NK-92 (cell line): ENCODE measurements around the gene TMEM184C.

ENCODE experiments used
- DNase-seq: peaks from one replicate; lab custom pipeline; 2025; ENCODE audit not compliant: unreplicated experiment; lab: John Stamatoyannopoulos, UW

Gene TMEM184C

GRCh38 chr4:147648656-147649055, 31.5 kb downstream of the TMEM184C start:
- DNase-seq = no peak

GRCh38 chr4:147651563-147651962, 34.4 kb downstream of the TMEM184C start:
- DNase-seq = no peak

DNA sequence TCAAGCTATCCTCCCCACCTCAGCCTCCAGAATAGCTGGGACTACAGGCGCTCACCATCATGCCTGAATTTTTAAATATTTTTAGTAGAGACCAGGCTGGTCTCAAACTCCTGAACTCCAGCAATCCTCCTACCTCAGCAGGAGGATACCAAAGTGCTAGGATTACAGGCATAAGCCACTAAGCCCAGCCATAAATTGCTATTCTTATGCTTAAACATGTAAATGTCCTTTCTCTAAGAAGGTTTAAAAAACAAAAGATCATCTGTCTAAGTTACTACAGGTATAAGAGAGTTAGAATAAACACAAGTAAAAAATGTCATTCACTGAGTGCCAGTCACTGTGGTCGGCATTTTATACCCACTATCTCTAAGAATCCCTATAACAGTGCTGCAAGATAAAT, 38.4 kb downstream of the TMEM184C start:
- no peak for DNase-seq

DNA sequence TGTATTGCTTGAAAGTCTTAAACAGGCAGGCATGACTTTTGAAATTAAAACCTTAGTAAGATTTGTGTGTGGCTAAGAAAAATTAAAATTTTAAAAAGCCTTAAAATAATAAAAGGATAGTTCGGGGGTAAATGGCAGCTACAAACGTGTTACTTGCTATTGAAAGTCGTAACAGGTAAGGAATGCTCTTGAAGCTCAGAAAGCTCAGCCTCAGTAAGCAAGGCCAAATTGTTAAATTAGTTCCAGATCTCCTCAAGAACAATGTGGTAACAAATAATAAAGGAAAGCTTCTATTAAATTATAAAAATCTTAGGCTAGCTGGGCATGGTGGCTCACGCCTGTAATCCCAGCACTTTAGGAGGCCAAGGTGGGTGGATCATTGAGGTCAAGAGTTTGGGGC, 41.3 kb downstream of the TMEM184C start:
- no peak for DNase-seq

- DNase-seq = no peak
Measured at GRCh38 chr4:147674073-147674472, 56.9 kb downstream of the TMEM184C start.

- no peak for DNase-seq
Measured at GRCh38 chr4:147674496-147674895, 57.3 kb downstream of the TMEM184C start.

GRCh38 chr4:147678106-147678505, 60.9 kb downstream of the TMEM184C start:
- DNase-seq = no peak

DNA sequence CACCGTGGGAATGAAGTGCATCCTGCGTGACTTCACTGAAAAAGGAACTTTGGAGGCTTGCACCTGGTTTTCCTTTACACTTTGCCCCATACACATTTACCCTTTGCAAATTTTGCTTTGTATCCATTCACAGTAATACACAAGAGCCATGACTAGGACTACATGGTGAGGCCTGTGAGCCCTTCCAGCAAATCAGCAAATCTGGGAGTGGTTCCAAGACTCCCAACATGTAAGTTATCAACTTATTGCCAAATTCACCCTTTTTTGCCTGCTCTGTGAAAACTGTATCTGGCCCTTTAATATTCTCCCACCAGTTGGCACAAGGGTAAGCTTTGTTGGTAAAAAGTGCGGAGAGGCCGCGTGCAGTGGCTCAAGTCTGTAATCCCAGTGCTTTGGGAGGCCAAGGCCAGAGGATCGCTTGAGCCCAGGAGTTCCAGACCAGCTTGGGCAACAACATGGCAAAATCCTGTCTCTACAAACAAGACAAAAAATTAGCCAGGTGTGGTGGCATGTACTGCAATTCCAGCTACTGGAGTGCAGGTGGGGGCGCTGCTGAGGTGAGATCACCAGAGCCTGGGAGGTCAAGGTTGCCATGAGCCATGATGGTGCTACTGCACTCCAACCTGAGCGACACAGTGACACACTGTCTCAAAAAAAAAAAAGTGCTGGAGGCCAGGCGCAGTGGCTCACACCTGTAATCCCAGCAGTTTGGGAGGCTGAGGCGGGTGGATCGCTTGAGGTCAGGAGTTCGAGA, 61.8 kb downstream of the TMEM184C start:
- no peak for DNase-seq

DNA sequence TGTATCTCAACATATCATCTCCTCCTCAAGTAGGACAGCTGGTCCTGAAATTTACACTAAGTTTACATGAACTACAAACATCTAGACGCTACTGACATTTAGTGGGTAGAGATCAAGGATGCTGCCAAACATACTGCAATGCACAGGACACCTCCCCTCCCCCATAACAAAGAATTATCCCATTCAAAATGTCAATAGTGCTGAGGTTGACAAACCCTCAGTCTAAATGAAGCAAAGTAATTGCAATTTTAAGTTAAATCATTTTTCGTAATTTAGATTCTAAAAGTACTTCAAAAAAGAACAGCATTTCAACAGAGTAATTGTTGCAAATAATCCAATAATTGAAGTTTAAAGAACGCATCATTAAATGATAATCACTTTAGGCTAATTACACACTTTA, 65.6 kb downstream of the TMEM184C start:
- no peak for DNase-seq

GRCh38 chr4:147683188-147683591, 66.0 kb downstream of the TMEM184C start:
- no peak for DNase-seq

- DNase-seq = peak; percentile 22
Measured at GRCh38 chr4:147683717-147684700, 66.8 kb downstream of the TMEM184C start, which contains the start of gene PRMT9. Gene PRMT9 (minus strand): TSS chr4:147684163. CDS start chr4:147683987, 176 bp downstream.

DNA sequence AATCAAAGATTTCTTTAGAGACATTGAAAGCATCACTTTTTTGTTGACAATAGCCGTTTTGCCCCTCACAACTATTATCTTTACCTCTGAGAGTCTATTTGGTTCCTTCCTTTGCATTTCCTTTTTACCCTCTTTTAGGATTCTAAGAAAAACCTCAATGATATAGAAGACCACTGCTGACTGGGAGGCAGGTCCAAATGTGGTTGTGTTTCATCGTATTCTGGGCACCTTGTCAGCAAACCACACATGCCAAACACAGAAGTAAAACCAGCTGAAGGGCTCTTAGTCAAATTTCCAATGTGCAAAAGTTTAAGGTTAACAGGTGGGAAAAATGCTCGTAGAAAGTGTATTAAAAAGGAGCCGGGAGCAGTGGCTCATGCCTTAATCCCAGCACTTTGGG, 71.9 kb downstream of the TMEM184C start:
- DNase-seq = no peak

DNA sequence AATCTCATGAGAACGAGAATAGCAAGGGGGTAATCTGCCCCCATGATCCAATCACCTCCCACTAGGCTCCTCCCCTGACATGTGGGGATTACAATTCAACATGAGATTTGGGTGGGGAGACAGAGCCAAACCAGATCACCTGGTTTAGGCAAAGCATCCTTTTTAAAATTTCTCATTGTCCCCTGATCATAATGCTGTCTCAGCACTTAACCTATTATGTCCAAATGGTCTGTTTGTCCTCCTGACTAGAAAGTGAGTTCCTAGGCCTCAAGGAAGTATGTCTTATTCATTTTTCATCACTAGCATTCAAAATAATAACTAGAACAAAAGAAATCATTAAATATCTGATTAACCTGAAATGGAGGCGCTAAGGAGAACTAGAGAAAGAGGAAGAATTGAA, 74.6 kb downstream of the TMEM184C start:
- no peak for DNase-seq

DNA sequence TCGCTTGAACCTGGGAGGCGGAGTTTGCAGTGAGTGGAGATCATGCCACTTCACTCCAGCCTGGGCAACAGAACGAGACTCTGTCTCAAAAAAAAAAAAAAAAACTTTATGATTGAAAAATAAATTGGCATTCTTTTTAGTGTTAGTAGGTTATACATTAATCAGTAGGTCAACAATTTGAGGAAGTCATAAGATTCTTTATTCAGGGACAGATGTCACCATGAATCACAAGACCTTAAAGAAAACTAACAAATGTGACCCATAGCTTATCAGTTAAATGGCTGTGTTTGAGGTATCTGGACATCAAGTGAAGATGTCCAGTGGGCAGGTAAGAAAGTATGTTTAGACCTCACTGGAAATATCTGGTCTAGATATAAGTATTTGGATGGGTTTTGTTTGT, 76.0 kb downstream of the TMEM184C start:
- no peak for DNase-seq

GRCh38 chr4:147696866-147697265, 79.7 kb downstream of the TMEM184C start:
- no peak for DNase-seq

DNA sequence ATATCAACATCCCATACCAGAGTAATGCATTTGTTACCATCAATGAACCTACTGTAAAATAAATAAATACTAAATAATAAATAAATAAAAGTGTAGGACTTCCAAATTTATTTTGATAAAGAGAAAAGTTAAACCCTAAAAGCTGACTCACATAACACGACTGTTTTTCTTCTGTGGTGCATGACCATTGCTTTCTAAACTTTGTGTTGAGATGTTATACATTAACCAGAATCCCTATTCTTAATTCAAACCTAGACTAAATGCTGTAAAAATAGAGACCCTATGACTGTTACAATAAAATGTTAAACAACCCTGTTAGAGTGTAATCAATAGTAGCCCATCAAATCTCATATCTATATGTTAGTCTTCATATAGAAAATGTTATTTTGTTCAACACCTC, 87.6 kb downstream of the TMEM184C start:
- no peak for DNase-seq

DNA sequence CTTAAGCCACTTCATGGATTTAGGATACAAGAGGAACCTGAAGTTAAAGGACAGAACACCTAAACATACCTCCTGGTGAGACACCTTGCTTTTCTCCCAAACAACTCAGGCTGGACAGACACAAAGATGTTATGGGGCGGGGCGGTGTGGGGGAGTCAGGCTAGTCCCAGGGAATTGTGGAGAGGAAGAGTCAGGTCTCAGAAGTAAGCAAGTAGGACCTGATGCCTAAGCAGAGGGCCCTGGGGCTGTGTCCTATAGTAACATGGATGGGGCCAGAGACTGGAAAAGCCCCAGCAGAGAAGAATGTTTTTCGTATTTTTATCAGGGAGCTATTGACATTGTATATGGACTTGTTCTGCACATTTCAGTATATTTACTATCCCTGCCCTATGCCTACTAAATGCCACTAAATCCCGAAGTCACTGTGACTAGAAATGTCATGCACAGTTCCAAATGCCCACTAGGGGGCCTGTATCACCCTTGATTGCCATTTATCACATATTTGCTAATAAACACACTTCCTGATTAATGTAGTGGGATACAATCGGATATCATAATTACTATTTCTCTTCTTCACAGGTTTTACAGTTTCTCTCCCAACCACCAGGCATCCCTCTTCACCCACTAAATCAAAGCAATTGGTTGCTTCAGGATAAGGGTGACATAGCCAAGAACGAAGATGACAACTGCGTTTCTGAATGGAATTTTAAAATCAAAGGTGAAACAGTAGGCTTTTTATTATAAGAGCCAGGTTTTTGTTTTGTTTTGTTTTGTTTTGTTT, 90.9 kb downstream of the TMEM184C start:
- no peak for DNase-seq

DNA sequence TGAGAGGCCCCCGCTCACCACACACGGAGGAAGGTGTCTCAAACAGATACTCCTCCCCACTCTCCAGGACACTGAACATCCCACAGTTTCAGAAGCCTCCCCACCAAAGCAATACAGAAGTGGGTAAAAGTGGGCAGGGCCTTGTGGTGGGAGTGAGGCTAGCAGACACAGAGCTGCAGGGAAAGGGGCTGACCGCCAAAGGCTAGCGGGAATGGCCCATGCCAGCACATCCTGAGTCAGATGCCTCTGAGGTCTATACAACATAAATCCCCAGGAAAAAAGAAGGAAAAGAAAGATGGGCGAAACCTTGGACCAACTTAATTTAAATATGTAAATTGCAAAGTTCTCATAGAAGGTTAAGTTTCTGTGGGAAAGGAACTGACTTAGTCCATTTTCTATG, 92.8 kb downstream of the TMEM184C start:
- no peak for DNase-seq

DNA sequence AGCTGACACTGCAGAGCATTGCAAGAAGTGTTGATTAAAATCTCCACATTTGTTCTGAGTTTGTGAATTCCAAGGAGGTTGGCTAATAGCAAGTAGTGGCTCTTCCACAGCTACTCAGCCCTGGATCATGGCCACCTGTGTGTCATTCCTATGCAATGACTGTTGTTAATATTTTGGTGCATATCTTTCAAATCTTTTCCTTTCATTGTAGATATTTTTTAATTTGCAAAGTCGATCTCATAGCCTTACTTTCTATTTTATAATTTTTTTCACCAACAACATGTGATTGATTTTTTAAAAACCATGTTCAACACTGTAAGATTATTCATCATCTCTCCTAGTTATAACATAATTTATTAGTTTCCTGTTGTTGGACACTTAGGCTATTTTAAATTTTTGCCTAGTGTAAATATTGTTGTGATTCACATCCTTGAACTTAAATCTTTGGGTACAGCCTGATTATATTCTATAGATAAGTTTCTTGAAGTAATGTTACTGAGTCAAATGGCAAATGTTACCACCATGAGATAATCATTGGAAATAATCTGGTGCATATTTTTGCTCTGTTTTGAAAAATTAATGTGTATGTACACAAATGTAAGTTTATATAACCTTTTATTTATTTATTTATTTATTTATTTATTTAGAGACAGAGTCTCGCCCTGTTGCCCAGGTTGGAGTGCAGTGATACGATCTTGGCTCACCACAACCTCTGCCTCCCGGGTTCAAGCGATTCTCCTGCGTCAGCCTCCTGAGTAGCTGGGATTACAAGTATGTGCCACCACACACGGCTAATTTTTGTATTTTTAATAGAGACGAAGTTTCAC, 97.6 kb downstream of the TMEM184C start:
- DNase-seq = no peak

DNA sequence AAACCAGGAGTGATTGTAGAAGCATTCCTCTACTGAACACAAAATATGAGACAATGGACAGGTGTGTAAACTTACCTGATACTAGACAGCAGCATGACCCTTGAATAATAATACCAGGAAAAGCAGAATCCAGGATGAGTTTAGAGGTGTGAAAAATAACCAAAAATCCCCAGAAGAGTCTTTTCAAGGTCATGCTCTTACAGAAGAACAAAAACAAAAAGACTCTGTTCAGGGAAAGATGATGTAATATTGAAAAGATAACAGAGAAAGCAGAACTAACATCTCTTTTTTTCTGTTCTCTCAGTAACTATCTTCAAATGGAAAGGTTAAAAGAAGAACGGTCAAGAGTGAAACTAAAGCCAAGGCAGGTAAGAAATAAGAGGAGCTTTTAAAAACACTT, 100.7 kb downstream of the TMEM184C start:
- no peak for DNase-seq
